HCT116 (cell line): ENCODE results near the gene LRRN2. TPM values are rescaled to one million over a fixed set of nuclear protein-coding genes. Genes with fewer than 3 reads are reported as not detected.

ENCODE experiments used
- ATAC-seq: fragments of 200-7000 bp; cut with Tn5 transposase; 2 replicates; pipeline ENCODE4 v1.9.1; 2020; ENCODE audit warnings: mild to moderate bottlenecking, moderate library complexity
- BruUV-seq: library from RNA; stranded (reverse); fragments of 400-500 nt; replicated peaks from 2 replicates; lab custom pipeline; 2021; lab: Mats Ljungman, UMichigan
- CTCF ChIA-PET: fragments of 300-600 bp; sonication (Branson Sonifier 250); formaldehyde crosslinking; loops from one replicate; lab custom pipeline; 2021; ENCODE audit warnings: antibody characterized with exemption; lab: Charles Lee
- POLR2A ChIA-PET: fragments of 300-600, 350-600 bp; sonication (Branson Sonifier 250); formaldehyde crosslinking; loops from one replicate; lab custom pipeline; 2021; ENCODE audit warnings: antibody characterized with exemption; lab: Charles Lee
- RAD21 ChIA-PET, 2 experiments: fragments of 300-600 bp; sonication (Branson Sonifier 250); formaldehyde crosslinking; loops; one replicate each; lab custom pipeline; 2023; ENCODE audit warnings: low total read pairs in 2 of 2; ENCODE audit not compliant: uncharacterized antibody in 2 of 2, unreplicated experiment in 2 of 2, low non-redundant PET in 1 of 2; lab: Charles Lee
- DNase-seq: peaks from one replicate; pipeline ENCODE4 v3.0.0-alpha.2; 2010; ENCODE audit warnings: low read depth, low spot score
- H2AFZ ChIP-seq: fragments of 200-600 bp; shearing (Covaris generic), sonication (generic); 2 replicates; pipeline ENCODE4 v1.6.1; 2017; ENCODE audit warnings: low read depth, mixed run types, mixed read lengths, antibody characterized with exemption, low read length; ENCODE audit not compliant: poor library complexity, severe bottlenecking
- H3K27ac ChIP-seq: 2 replicates; pipeline ENCODE4 v1.5.1; 2012; ENCODE audit warnings: low read depth, low read length
- H3K27me3 ChIP-seq: fragments of 200-600 bp; sonication (generic); 2 replicates; pipeline ENCODE4 v1.6.1; 2016; ENCODE audit warnings: mixed run types, low read length, mixed read lengths; ENCODE audit not compliant: insufficient read depth
- H3K36me3 ChIP-seq, 2 experiments: fragments of 200-500 bp in 1 of 2; fragments of 200-600 bp in 1 of 2; sonication (Bioruptor generic) in 1 of 2; sonication (generic) in 1 of 2; 2 replicates each; pipeline versions ENCODE4 v1.5.1 to v1.6.1; 2014 to 2016; ENCODE audit warnings: low read length in 2 of 2, inconsistent platforms in 1 of 2, mixed read lengths in 1 of 2, mixed run types in 1 of 2; ENCODE audit not compliant: insufficient read depth in 2 of 2, control insufficient read depth in 1 of 2
- H3K4me1 ChIP-seq, 2 experiments: fragments of 200-600 bp in 1 of 2; sonication (generic) in 1 of 2; 2 replicates each; pipeline versions ENCODE4 v1.5.1 to v1.6.1; 2012 to 2017; ENCODE audit warnings: low read length in 2 of 2, inconsistent platforms in 1 of 2, mild to moderate bottlenecking in 1 of 2, mixed read lengths in 1 of 2, mixed run types in 1 of 2, moderate library complexity in 1 of 2; ENCODE audit not compliant: insufficient read depth in 2 of 2, control insufficient read depth in 1 of 2
- H3K4me2 ChIP-seq: fragments of 200-600 bp; sonication (generic); 2 replicates; pipeline ENCODE4 v1.6.1; 2017; ENCODE audit warnings: mixed run types, low read length, mixed read lengths
- H3K4me3 ChIP-seq, 2 experiments: fragments of 200-600 bp in 1 of 2; sonication (generic) in 1 of 2; replicated peaks in 1 of 2; 2 replicates each; pipeline ENCODE4 v1.5.1; 2011 to 2016; ENCODE audit warnings: low read length in 2 of 2, control low read depth in 1 of 2, low read depth in 1 of 2, mild to moderate bottlenecking in 1 of 2, mixed read lengths in 1 of 2, mixed run types in 1 of 2
- H3K79me2 ChIP-seq: fragments of 200-600 bp; sonication (generic); 2 replicates; pipeline ENCODE4 v1.6.1; 2017; ENCODE audit warnings: mild to moderate bottlenecking, mixed run types, low read length, moderate library complexity, mixed read lengths; ENCODE audit not compliant: insufficient read depth
- H3K9ac ChIP-seq: fragments of 200-600 bp; sonication (generic); 2 replicates; pipeline ENCODE4 v1.6.1; 2016; ENCODE audit warnings: low read length, mixed read lengths
- H3K9me2 ChIP-seq: fragments of 200-600 bp; sonication (generic), shearing (Covaris generic); 2 replicates; pipeline ENCODE4 v1.6.1; 2017; ENCODE audit warnings: mixed run types, mild to moderate bottlenecking, moderate library complexity; ENCODE audit not compliant: insufficient read depth
- H3K9me3 ChIP-seq, 2 experiments: fragments of 200-500 bp in 1 of 2; fragments of 200-600 bp in 1 of 2; sonication (Bioruptor generic) in 1 of 2; sonication (generic) in 1 of 2; 2 replicates each; pipeline ENCODE4 v1.6.1; 2014 to 2017; ENCODE audit warnings: low read length in 2 of 2, mixed read lengths in 2 of 2, inconsistent platforms in 1 of 2, low read depth in 1 of 2, mild to moderate bottlenecking in 1 of 2, mixed run types in 1 of 2, moderate library complexity in 1 of 2; ENCODE audit not compliant: control insufficient read depth in 1 of 2, insufficient read depth in 1 of 2
- H4K20me1 ChIP-seq: fragments of 200-600 bp; sonication (generic), shearing (Covaris generic); 2 replicates; pipeline ENCODE4 v1.6.1; 2017; ENCODE audit warnings: mixed run types, mild to moderate bottlenecking, moderate library complexity; ENCODE audit not compliant: insufficient read depth
- EZH2 ChIP-seq: fragments of 200-600 bp; sonication (generic); IDR thresholded peaks from 2 replicates; pipeline ENCODE4 v1.6.1; 2017; ENCODE audit warnings: antibody characterized with exemption, mixed run types
- MAX ChIP-seq: IDR thresholded peaks from 2 replicates; pipeline ENCODE4 v1.6.1; 2012
- REST ChIP-seq: IDR thresholded peaks from 2 replicates; pipeline ENCODE4 v1.6.1; 2012; ENCODE audit warnings: low read depth
- SIN3A ChIP-seq: IDR thresholded peaks from 2 replicates; pipeline ENCODE4 v1.6.1; 2012; ENCODE audit warnings: low read depth
- ZFX ChIP-seq: fragments of 450-650 bp; IDR thresholded peaks from 2 replicates; pipeline ENCODE4 v1.6.1; 2017
- intact Hi-C: fragments of 100-400 bp; cut with micrococcal nuclease; formaldehyde crosslinking; loops from 2 replicates; pipeline ENCODE4 v1.10.0; 2022
- total RNA-seq: library from RNA; stranded (reverse); gene quantifications from one replicate; pipeline ENCODE4 v1.2.1, GENCODE V29; 2021; ENCODE audit not compliant: unreplicated experiment

LRRN2 gene
- total RNA-seq, 1 experiment from 2014 or later, result 3.2 TPM

- TF ChIP-seq REST, result no peak
Measured at GRCh38 chr1:204626381-204626780, 59.2 kb downstream of the LRRN2 start (continued).

- POLR2A ChIA-PET, result no interaction called here
- Histone ChIP-seq H3K4me2 (no peak overlapping the region), H2AFZ (no peak overlapping the region), H3K27ac (no peak overlapping the region), H3K9ac (no peak overlapping the region), H3K27me3 (no peaks in the 10 kb centered on the region), H3K4me1 (peaks cover 26 to 29% of the 10 kb centered on the region in 2 experiments), H3K36me3 (no peaks in the 10 kb centered on the region), H3K9me3 (no peaks in the 10 kb centered on the region), H3K4me3 (no peak overlapping the region), H4K20me1 (no peaks in the 10 kb centered on the region), H3K79me2 (no peaks in the 10 kb centered on the region), H3K9me2 (no peaks in the 10 kb centered on the region)
- CTCF ChIA-PET, result interaction anchor here (2.3 kb wide), 1 partner anchor 182 kb away, joined by 8 read pairs; no protein-coding TSS in a partner anchor
- BruUV-seq, result no TSS peak
- ATAC-seq (no peak), DNase-seq (no peak)
- RAD21 ChIA-PET, result interaction anchor here in 1 of 2 experiments (0.7 to 1.6 kb wide), 2 partner anchors 10 to 183 kb away, joined by 4 to 8 read pairs; no protein-coding TSS in a partner anchor
- intact Hi-C loops, result no loop called here
- TF ChIP-seq ZFX (no peak), MAX (no peak), SIN3A (no peak), EZH2 (no peak)
Measured at GRCh38 chr1:204624631-204625216, 60.8 kb downstream of the LRRN2 start.
